ENCODE measurements around the gene ERMARD. TPM values are rescaled to one million over a fixed set of nuclear protein-coding genes. Genes with fewer than 3 reads are reported as not detected.

The ERMARD gene
- total and polyA plus RNA-seq, 2 donors (not counting 3 experiments of a cell fraction or from before 2014, with no cell fraction given) = 23.8 to 36.4 TPM

GRCh38 chr6:169724494-169725124 lies 26.8 kb upstream of the ERMARD start, which contains the start of gene PHF10:
TSS of gene PHF10 (minus strand) at chr6:169724500. CDS start at chr6:169723931, 569 bp downstream.
- POLR2A ChIA-PET = no interaction called here
- CTCF ChIA-PET = interaction anchor here (1.1 to 1.8 kb wide), 5 partner anchors 14 to 65 kb away, joined by 3 to 9 read pairs (median 3); partner anchors contain the start of genes C6orf120, DYNLT2, ERMARD and WDR27
- Histone ChIP-seq H4K20me1 (replicated peaks; ENCODE audit: control insufficient read depth, extremely low read depth, insufficient read depth, low read length) (no peaks in the 10 kb centered on the region), H3K4me2 (ENCODE audit: insufficient read depth, low read length) (peak within 1 kb of the TSS; percentile 58), H3K79me2 (ENCODE audit: control insufficient read depth, insufficient read depth, low read length) (peaks cover 29% of the 10 kb centered on the region), H3K27ac (ENCODE audit: insufficient read depth, low read depth, low read length) (peak within 1 kb of the TSS; percentile 95), H3K9me1 (replicated peaks; ENCODE audit: control insufficient read depth, extremely low read depth, insufficient read depth, low read length) (no peaks in the 10 kb centered on the region), H3K9ac (replicated peaks; ENCODE audit: extremely low read depth, insufficient read depth, low read length) (peak within 1 kb of the TSS; percentile 96), H3K36me3 (ENCODE audit: control insufficient read depth in 2 of 2, extremely low read depth in 1 of 2, insufficient read depth in 2 of 2, low read length in 2 of 2) (no peaks in the 10 kb centered on the region), H3K4me3 (replicated peaks in 1 of 3; ENCODE audit: insufficient read depth in 1 of 3, low read depth in 1 of 3, low read length in 3 of 3) (peak within 1 kb of the TSS; percentile 25 to 95 (median 71)), H3K27me3 (ENCODE audit: control insufficient read depth in 2 of 2, insufficient read depth in 2 of 2, low read length in 2 of 2) (no peaks in the 10 kb centered on the region), H3K9me3 (replicated peaks; ENCODE audit: control insufficient read depth, insufficient read depth, low read length) (no peaks in the 10 kb centered on the region), H3K4me1 (ENCODE audit: control insufficient read depth, extremely low read depth, insufficient read depth, low read length) (peaks cover 28% of the 10 kb centered on the region), H2AFZ (ENCODE audit: low read depth, low read length) (peak within 1 kb of the TSS; percentile 80)
- BruUV-seq (replicated peaks) = no TSS peak
- intact Hi-C loops (cut with micrococcal nuclease) (loop anchor here (1.0 to 10.0 kb wide), 4 partner anchors 27 to 829 kb away; partner anchors contain the start of genes DYNLT2, ERMARD and PSMB1), dilution Hi-C loops (cut with MboI; ENCODE audit: extremely low pct_ligation_motif_present, low sequenced_read_pairs) (no loop called here)
- TF ChIP-seq MAX (IDR thresholded peaks at IDR 0.05; ENCODE audit: insufficient read depth, insufficient read length) (no peak), MYC (IDR thresholded peaks at IDR 0.05; ENCODE audit: low read depth, low read length) (no peak), FOS (IDR thresholded peaks at IDR 0.05; ENCODE audit: borderline replicate concordance, insufficient read depth, low read length) (no peak), EZH2 (IDR thresholded peaks at IDR 0.05; ENCODE audit: borderline replicate concordance, low read depth, low read length, severe bottlenecking) (no peak), POLR2AphosphoS5 (IDR thresholded peaks at IDR 0.05; ENCODE audit: insufficient read depth, low read depth, low read length) (no peak), GATA2 (IDR thresholded peaks at IDR 0.05; ENCODE audit: insufficient read depth, insufficient read length, low read depth, low read length) (no peak), CTCF (IDR thresholded peaks at IDR 0.05; ENCODE audit: extremely low read depth in 1 of 2, insufficient read depth in 1 of 2, low read depth in 1 of 2, low read length in 2 of 2) (no peak), JUN (IDR thresholded peaks at IDR 0.05; ENCODE audit: borderline replicate concordance, insufficient read depth, insufficient read length, low read depth) (no peak), POLR2A (IDR thresholded peaks at IDR 0.05; ENCODE audit: low read depth, low read length) (no peak)
- DNase-seq (ENCODE audit: low read depth, low spot score) (no peak), FAIRE-seq (no peak)

Data from endothelial cell of umbilical vein (primary cell).